Muscle of leg (tissue), 11 donors: ENCODE data around the gene ADCYAP1R1. TPM values are rescaled to one million over a fixed set of nuclear protein-coding genes. Genes with fewer than 3 reads are reported as not detected.

Experiments
- DNase-seq: peaks from one replicate; pipeline ENCODE4 v3.0.0; 2013
- H3K27ac ChIP-seq: one replicate; pipeline ENCODE4 v1.5.1; 2013; ENCODE audit warnings: mild to moderate bottlenecking, low read length, control low read depth
- H3K27me3 ChIP-seq: one replicate; pipeline ENCODE4 v1.6.1; 2013; ENCODE audit warnings: low read length; ENCODE audit not compliant: control insufficient read depth, insufficient read depth
- H3K36me3 ChIP-seq: one replicate; pipeline ENCODE4 v1.6.1; 2013; ENCODE audit warnings: low read length; ENCODE audit not compliant: control insufficient read depth, insufficient read depth
- H3K4me1 ChIP-seq: one replicate; pipeline ENCODE4 v1.6.1; 2013; ENCODE audit warnings: low read length; ENCODE audit not compliant: control insufficient read depth, insufficient read depth
- H3K4me3 ChIP-seq: one replicate; pipeline ENCODE4 v1.5.1; 2013; ENCODE audit warnings: low read length, control low read depth
- H3K9me3 ChIP-seq: replicated peaks from 2 replicates; pipeline ENCODE4 v1.6.1; 2013; ENCODE audit warnings: low read depth, low read length; ENCODE audit not compliant: control insufficient read depth
- WGBS: methylation state at CpG from one replicate; pipeline ENCODE4 v1.1.5; 2013; ENCODE audit warnings: missing lambda C conversion rate; ENCODE audit not compliant: insufficient coverage; 5-methylcytosine and 5-hydroxymethylcytosine counted together
- polyA plus RNA-seq, 8 donors: library from polyadenylated mRNA; unstranded; fragments of 120-200 nt; gene quantifications; one replicate each; pipeline versions ENCODE4 v1.2.1 to v1.2.3, GENCODE V29; 2013; ENCODE audit warnings: inconsistent platforms in 1 of 8, low replicate concordance in 1 of 8; ENCODE audit not compliant: insufficient read length in 8 of 8, insufficient read depth in 1 of 8
- total RNA-seq: library from RNA; stranded (reverse); fragments of 120-200 nt; gene quantifications from one replicate; pipeline ENCODE4 v1.2.4, GENCODE V29; 2013

Gene ADCYAP1R1
- total and polyA plus RNA-seq, 9 donors = 5.5 to 10.8 (median 7.8) TPM

GRCh38 chr7:31065840-31066239, 13.7 kb downstream of the ADCYAP1R1 start:
- no peaks in the 10 kb centered on the region for H3K36me3 ChIP-seq
- H3K4me1 ChIP-seq = peaks cover 13% of the 10 kb centered on the region
- no peak for DNase-seq
- no peak overlapping the region for H3K4me3 ChIP-seq
- 92% methylated on average over 6 of the region's 7 CpGs for WGBS
- H3K27me3 ChIP-seq = peaks cover 2% of the 10 kb centered on the region
- H3K9me3 ChIP-seq = no peaks in the 10 kb centered on the region
- no peak overlapping the region for H3K27ac ChIP-seq

GRCh38 chr7:31066516-31067130, 14.5 kb downstream of the ADCYAP1R1 start:
- 73% methylated on average over 3 of the region's 4 CpGs for WGBS
- H3K27me3 ChIP-seq = peaks cover 2% of the 10 kb centered on the region
- no peak overlapping the region for H3K27ac ChIP-seq
- H3K36me3 ChIP-seq = no peaks in the 10 kb centered on the region
- H3K4me3 ChIP-seq = no peak overlapping the region
- DNase-seq = no peak
- H3K9me3 ChIP-seq = no peaks in the 10 kb centered on the region
- peaks cover 21% of the 10 kb centered on the region for H3K4me1 ChIP-seq

DNA sequence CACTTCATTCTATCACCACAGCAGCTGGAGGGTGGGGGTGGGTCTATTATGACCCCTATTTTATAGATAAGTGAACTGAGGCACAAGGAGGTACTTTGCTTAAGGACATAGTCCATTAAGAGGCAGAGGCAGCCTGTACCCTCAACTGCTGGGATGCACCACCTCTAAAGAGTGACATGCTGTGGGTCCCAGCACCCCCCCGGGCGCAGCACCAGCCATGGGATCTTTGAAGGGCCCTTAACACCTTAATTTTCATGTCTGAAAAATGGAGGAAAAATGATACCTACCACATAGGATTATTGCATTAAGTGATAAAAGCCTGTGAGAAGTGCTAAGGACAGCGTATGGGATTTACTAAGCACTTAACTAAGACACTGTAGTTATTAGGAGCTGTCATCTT, 15.4 kb downstream of the ADCYAP1R1 start:
- Histone ChIP-seq H3K36me3 (no peaks in the 10 kb centered on the region), H3K4me1 (peaks cover 26% of the 10 kb centered on the region), H3K27me3 (peaks cover 2% of the 10 kb centered on the region), H3K27ac (no peak overlapping the region), H3K4me3 (no peak overlapping the region), H3K9me3 (no peaks in the 10 kb centered on the region)
- no CpG with 5 or more reads among the region's 3 CpGs for WGBS
- DNase-seq = no peak

DNA sequence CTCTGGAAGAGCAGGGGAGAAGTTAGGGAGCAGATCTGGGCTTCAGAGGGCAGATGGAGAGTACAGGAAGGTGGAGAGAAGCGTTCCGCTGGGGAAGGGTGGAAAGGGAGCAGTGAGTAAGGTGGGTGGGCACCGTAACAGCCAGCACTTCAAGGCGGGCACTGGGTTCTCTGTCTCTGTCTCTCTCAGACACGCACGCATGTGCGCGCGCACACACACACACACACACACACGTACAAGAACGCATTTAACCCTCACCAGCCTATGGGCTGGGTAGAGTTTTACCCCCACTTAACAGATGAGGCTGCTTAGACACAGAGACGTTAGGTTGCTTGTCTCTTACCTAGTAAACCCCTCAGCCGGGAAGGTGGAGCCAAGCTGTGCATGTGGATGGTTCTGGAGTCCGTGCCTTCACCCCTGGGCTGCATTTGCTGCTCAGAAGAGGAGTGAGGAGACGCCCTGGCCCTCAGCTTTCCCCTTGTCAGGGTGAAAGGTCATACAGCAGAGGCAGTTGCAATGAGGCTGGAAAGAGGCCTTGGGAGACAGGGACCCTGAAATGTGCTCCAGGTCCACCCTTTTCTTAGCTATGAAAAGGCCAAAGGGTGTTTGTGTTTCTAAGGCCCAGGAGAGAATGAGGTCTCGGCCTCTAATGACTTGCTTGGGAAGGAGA, 16.0 kb downstream of the ADCYAP1R1 start:
- H3K4me1 ChIP-seq = peaks cover 26% of the 10 kb centered on the region
- no peak overlapping the region for H3K27ac ChIP-seq
- H3K4me3 ChIP-seq = no peak overlapping the region
- whole genome bisulfite sequencing = 89% methylated on average over 10 of the region's 16 CpGs
- H3K27me3 ChIP-seq = peaks cover 2% of the 10 kb centered on the region
- H3K9me3 ChIP-seq = no peaks in the 10 kb centered on the region
- no peaks in the 10 kb centered on the region for H3K36me3 ChIP-seq
- DNase-seq = no peak

DNA sequence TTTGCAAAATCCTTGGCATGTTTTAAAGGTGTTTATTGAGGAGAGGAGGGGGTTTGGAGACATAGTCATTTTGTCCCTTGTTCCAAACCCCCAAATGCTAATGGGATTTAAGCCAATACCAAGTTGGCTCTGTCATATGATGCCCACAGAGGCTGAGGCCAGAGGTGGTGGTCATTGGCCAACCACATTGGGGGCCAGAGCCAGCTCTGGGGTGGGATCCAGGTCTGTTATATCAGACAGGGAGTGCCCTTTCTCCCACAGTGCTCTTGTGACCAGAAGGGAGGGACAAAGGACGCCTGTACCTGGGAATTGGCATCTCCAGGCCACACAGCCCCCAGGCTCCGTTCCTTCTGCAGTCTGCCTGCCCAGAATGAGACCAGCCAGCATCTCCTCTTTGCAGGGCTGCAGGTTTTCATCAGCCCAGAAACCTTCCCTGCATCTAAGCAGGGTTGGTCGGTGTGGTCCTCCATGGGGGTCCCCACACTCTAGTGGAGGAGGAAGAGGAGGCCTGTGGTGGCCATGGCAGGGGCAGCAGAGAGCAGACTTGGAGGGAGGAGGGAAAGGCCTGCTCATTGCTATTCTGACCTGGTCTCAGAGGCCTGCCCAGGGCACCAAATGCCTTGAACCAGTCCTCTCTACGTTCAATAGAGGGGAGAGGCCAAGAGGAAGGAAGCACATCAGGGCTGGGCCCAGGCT, 17.9 kb downstream of the ADCYAP1R1 start:
- no peaks in the 10 kb centered on the region for H3K9me3 ChIP-seq
- no peaks in the 10 kb centered on the region for H3K27me3 ChIP-seq
- no peak overlapping the region for H3K27ac ChIP-seq
- H3K4me3 ChIP-seq = no peak overlapping the region
- no peaks in the 10 kb centered on the region for H3K36me3 ChIP-seq
- no peak for DNase-seq
- WGBS = 89% methylated on average over 4 of the region's 4 CpGs
- peaks cover 43% of the 10 kb centered on the region for H3K4me1 ChIP-seq

- H3K27ac ChIP-seq = peak overlapping the region; percentile 62
- 37% methylated on average over 3 of the region's 8 CpGs for WGBS
These were observed 19.0 kb downstream of the ADCYAP1R1 start for GRCh38 chr7:31070991-31071644.

DNA sequence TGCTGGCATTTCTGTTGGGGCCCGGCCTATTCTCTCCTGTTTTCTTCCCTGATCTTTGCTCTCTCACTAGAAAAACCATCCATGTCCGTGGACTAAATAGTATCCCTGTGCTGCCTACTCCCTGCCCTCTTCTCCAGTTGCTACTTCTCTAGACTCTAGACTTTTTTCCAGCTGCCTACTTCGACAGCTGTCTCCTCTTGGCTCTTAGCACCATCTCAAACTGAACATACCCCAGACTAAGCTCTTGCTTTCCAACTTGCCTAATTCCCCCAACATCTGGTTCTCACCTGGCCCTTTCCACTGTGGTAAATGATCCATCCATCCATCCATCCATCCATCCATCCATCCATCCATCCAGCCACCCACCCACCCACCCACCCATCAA, 19.5 kb downstream of the ADCYAP1R1 start:
- H3K27ac ChIP-seq = peak overlapping the region; percentile 62
- peaks cover 50% of the 10 kb centered on the region for H3K4me1 ChIP-seq
- WGBS = 54% methylated on average over 3 of the region's 3 CpGs
- no peak overlapping the region for H3K4me3 ChIP-seq
- H3K9me3 ChIP-seq = no peaks in the 10 kb centered on the region
- no peaks in the 10 kb centered on the region for H3K36me3 ChIP-seq
- peak; percentile 49 for DNase-seq
- H3K27me3 ChIP-seq = no peaks in the 10 kb centered on the region

More at GRCh38 chr7:31070991-31071644, 19.0 kb downstream of the ADCYAP1R1 start:
- no peaks in the 10 kb centered on the region for H3K9me3 ChIP-seq
- H3K36me3 ChIP-seq = no peaks in the 10 kb centered on the region
- H3K4me1 ChIP-seq = peaks cover 48% of the 10 kb centered on the region
- H3K27me3 ChIP-seq = no peaks in the 10 kb centered on the region
- H3K4me3 ChIP-seq = no peak overlapping the region
- peak; percentile 58 for DNase-seq

GRCh38 chr7:31073326-31074119, 21.4 kb downstream of the ADCYAP1R1 start:
- Histone ChIP-seq H3K9me3 (no peaks in the 10 kb centered on the region), H3K4me1 (peaks cover 47% of the 10 kb centered on the region), H3K27ac (peak overlapping the region; percentile 0), H3K4me3 (no peak overlapping the region), H3K27me3 (no peaks in the 10 kb centered on the region), H3K36me3 (no peaks in the 10 kb centered on the region)
- no peak for DNase-seq
- WGBS = 83% methylated on average over 3 of the region's 5 CpGs

- no peak for DNase-seq
- no peaks in the 10 kb centered on the region for H3K9me3 ChIP-seq
- no peaks in the 10 kb centered on the region for H3K36me3 ChIP-seq
- peak overlapping the region; percentile 0 for H3K27ac ChIP-seq
- no peaks in the 10 kb centered on the region for H3K27me3 ChIP-seq
- H3K4me3 ChIP-seq = no peak overlapping the region
- WGBS = 88% methylated on average over 4 of the region's 6 CpGs
- H3K4me1 ChIP-seq = peaks cover 47% of the 10 kb centered on the region
These were observed 21.9 kb downstream of the ADCYAP1R1 start for GRCh38 chr7:31074120-31074383.
